HG03039 (cell line): ENCODE measurements around the gene RBMS1.
"Not testable (repeated sequence)": the region's sequence is repeated elsewhere in the genome, so short reads cannot be mapped to it uniquely, and the experiment has no call there.

Experiments
- ATAC-seq: cut with Tn5 transposase; IDR thresholded peaks from one replicate; pipeline ENCODE4 v1.9.1; 2021; ENCODE audit warnings: mild to moderate bottlenecking, moderate library complexity; ENCODE audit not compliant: unreplicated experiment

Gene RBMS1

DNA sequence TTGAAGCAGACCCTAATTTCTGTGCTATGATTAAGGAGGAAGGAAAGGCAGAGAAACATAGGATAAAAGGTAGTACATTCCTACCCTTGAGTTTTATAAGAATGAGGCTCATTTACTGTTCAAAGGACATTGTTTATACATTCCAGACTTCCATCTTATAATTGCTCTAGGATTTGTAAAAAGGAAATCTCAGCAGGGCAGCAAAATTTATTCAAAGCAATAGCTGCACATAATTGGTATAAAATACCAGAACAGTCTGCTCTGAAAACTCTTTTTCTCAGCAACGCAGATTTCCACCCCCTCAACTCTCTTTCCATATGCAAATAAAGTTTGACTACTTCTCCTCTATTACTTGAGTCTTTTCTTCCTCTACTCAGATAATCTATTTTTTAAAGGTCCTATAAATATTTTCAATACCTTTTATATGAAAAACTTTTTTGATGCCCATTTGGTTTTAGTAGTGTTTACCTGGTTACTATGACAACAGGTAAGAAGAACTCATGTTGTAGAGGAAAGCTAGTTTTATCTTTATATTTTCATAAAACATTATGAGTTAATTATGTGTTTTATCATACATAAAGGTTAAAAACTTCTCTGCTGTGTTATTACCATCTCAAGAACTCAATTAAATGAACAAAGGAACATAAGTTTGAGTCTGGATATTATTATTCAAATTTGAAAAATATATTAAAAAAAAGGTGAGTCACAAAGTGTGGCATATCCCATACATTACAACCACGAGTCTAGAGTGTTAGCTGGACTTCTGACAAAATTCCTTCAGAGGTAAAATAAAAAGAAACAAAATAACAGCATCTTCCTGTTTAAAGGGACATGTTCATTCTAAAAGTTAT, 19.9 kb downstream of the RBMS1 start:
- no peak for ATAC-seq

GRCh38 chr2:160472839-160473251, 20.8 kb downstream of the RBMS1 start:
- no peak for ATAC-seq

GRCh38 chr2:160471950-160472349, 21.7 kb downstream of the RBMS1 start:
- no peak for ATAC-seq

DNA sequence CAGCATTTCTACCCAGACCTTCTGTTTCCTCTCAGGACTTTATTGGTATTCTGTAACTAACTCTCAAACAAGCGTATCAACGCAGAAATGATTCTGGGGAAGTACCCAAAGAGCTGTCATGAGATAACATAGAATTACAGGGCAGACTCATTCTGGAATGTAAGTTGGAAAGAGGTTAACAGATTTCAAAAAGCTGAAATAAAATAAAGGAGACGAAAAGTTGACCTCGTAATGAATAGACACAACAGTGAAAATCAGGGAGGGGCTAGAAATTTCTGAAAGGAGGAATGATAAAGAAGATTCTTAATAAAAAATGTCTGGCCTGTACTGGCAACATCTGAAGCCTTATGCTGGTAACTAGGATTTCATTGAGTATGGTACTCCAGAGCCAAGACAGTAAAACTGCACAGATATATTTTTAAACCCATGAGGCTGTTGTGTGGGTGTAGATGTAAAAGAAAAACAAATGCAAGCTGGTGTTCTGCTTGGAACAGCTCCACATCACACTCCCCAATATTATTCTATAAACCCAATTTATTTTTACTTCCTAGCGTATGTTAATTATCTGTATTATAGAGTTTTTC, 23.9 kb downstream of the RBMS1 start:
- no peak for ATAC-seq

DNA sequence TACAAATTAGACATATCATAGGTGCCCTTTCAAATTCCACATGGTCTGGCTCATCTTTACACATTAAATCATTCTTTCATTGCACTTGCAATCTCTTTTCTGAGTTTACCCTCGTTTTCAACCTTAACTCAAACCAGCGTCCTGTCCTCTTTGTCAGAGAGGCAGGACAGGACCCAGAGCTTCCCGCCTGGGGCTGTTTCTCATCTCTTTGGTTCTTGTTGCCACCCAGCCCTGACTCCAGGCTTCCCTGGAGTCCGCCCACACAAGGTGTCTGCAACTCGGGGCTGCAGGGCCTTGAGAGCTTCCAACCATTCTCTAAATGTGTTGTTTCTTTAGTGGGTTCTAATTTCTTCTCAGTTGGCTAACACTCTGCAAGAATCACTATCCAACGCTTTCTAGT, 24.4 kb downstream of the RBMS1 start:
- no peak for ATAC-seq

DNA sequence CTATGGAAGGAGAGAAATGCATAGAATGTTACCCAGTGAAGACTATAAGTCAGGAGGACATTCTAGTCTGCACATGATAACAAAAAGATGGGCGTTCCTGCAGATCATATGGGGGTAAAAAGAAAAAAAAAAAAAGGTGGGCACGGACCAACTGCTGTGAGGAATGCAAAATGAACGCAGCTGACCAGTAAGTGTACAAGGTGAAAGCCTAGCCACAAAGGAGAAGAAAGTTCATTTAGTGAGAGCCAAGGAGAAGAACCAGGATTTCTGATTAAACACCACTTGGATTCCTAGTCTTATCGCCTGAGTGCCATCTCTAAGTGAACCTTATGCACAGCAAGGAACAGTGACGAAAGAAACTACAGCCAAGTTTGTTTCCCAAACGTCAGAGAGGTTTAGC, 26.5 kb downstream of the RBMS1 start:
- ATAC-seq, result no peak

- ATAC-seq, result no peak
These were observed 28.2 kb downstream of the RBMS1 start for GRCh38 chr2:160465406-160465805.

GRCh38 chr2:160465002-160465401, 28.6 kb downstream of the RBMS1 start:
- ATAC-seq, result no peak

DNA sequence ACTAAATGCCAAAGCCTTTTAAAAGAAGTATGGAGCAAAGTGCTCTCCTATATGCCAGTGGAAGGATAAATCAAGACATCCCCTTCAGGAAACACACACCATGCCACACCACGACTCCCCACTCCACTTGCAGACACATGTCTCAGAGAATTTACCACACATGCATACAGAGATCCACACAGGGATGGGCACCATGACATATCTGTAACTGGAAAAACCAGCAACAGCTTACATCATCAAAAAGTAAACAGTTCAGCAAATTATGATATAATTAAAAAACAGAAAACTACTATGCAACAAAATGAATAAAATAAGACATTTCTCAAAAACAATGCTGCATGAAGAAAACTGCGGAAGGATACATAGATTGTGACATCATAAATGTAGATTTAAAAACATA, 29.6 kb downstream of the RBMS1 start:
- no peak for ATAC-seq

- ATAC-seq, result no peak
These were observed 30.4 kb downstream of the RBMS1 start for GRCh38 chr2:160463245-160463644.

DNA sequence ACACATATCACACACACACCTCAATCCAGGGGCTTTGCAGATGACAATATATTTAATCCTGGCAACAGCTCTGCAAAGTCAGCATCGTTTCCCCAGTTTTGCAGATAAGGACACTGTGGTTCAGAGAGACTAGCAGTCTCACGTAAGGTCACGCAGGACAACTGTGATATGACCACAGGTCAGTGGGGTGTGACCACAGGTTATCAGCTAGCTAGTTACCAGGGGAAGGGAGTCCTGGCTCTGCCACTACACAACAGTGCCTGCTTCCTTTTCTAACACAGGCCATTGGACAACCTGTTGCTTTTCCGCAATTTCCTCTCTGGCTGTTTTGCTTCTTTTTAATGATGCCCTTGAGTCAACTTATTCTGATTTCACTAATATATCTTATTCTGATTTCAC, 33.3 kb downstream of the RBMS1 start:
- no peak for ATAC-seq

- no peak for ATAC-seq
These were observed 33.9 kb downstream of the RBMS1 start for GRCh38 chr2:160459538-160460332.

DNA sequence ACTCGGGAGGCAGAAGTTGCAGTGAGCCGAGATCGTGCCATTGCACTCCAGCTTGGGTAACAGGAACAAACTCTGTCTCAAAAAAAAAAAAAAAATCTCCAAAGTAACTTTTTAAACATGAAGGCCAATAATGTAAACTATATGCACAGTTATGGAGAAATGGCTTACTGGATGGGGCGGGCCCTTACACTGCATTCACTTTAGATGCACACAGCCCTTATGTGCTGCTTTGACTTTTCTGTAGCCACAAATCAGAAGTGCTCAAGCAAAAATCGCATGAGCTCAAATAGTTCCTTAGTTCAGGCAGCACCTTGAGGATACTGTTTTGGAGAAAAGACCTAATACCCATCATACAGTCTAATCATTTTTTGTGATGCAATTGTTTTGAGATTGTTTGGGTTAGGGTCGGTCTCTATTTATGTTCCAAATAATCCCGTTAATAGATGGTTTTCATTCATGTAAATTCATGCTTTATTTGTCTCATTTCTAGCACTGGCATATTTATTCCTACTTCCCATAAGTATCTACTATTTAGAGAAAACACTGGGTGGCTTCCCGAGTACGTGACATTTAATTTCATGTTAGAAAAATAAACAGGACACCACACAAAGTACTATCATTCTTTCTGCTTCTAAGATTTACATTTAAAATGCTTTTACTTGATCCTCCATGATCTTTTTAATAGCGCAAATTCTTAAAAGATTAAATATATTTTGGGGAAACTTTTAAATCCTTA, 34.7 kb downstream of the RBMS1 start:
- ATAC-seq, result no peak

DNA sequence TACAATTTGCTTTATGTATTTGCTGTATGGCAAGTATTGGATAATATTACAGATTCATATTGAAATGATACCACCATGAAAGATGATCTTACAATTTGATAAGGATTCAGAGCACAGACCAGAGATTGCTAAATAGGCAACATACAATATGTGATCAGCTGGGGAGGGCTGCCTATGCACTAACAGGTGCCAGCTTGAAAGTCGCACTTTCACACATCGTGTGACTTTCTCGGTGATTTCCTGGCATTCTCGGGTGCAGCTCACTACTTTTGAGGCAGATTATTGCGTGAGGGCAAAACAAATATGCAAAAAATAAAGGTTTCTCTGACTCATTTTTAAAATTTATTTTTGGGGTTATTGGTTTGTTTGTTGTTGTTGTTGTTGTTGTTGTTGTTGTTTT, 36.0 kb downstream of the RBMS1 start:
- ATAC-seq, result no peak

DNA sequence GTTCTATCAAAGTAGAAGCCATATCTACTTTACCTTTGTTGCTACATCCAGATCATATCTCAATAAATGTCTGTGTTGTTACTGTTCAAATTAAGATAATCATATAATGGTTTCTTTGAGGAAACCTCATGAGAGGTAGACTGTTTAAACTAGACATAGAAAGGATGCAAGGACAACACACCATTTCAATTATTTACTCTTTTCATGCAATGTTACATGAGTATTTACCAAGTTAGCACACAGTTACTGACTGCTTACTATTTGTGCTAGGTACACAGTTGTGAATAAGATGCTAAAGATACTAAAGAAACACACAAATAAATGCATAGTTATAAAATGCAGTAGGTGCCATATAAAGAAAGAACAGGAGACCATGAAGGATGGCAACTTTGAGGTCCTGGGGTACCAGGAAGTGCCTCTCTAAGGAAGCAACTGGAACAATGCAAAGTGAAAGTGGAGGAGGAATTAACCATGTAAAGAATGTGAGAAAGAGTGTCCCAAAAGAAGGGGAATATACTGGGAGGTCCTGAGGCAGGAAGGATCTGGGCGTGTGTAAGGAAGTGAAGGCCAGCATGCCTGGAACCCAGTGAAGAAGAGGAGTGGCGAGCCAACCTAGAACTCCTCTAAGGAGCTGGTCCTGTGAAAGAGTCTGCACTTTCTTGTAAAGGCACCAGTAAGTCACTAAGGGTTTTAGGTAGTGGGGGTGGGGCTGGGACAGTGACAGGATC, 39.4 kb downstream of the RBMS1 start:
- no peak for ATAC-seq

GRCh38 chr2:160453111-160453820, 40.3 kb downstream of the RBMS1 start:
- ATAC-seq, result no peak

GRCh38 chr2:160450486-160450885, 43.1 kb downstream of the RBMS1 start:
- no peak for ATAC-seq

GRCh38 chr2:160448821-160449220, 44.8 kb downstream of the RBMS1 start:
- ATAC-seq, result not testable (repeated sequence)

DNA sequence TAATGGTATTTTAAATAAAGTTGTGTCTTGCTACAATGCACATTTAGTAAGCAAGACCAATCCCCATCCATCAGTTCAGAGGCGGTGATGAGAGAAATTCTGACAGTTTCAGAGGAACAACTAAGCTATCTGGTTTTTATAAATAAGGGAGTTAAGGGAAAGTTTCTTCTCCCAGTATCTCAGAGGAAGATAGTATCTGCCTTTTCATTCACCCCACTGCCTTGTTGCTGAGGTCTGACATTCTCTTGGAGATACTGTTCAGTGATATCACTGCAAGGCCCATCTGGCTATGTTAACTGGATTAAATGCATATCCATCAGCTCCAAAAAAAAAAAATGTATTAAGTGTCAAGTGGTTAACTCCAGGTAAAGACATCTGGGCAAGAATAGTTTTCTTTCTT, 47.9 kb downstream of the RBMS1 start:
- no peak for ATAC-seq

DNA sequence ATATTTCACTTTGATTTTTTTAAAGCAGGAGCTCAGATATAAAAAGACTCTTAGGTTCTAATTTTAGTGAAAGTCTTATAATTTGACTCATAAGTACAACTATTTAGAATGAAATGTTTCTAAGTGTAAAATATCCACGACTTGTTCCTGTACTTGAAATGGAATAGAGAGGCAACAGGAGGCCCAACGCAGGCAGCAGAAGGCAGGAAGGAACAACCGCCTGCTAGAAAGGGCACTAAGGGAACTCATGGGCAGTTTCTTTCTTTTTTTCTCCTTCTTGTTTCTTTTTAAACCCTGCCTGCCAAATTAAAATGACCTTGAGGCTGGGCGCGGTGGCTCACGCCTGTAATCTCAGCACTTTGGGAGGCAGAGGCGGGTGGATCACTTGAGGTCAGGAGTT, 51.0 kb downstream of the RBMS1 start:
- no peak for ATAC-seq
